GM18511 (cell line): ENCODE measurements around the gene DGKA.
"Not testable (repeated sequence)": the region's sequence is repeated elsewhere in the genome, so short reads cannot be mapped to it uniquely, and the experiment has no call there.

Source experiments
- ATAC-seq: cut with Tn5 transposase; IDR thresholded peaks from one replicate; pipeline ENCODE4 v1.9.1; 2021; ENCODE audit warnings: mild to moderate bottlenecking, moderate library complexity; ENCODE audit not compliant: unreplicated experiment

The DGKA gene

GRCh38 chr12:55930771-55931316, at the start of gene DGKA:
TSS of gene DGKA (plus strand) at chr12:55931162. CDS start at chr12:55936504, 5,342 bp downstream.
- peak; percentile 14 for ATAC-seq

GRCh38 chr12:55885113-55885512, 45.8 kb upstream of the DGKA start:
- no peak for ATAC-seq

GRCh38 chr12:55891310-55891709, 39.7 kb upstream of the DGKA start:
- ATAC-seq = no peak

GRCh38 chr12:55893723-55894122, 37.2 kb upstream of the DGKA start:
- no peak for ATAC-seq

GRCh38 chr12:55899082-55899481, 31.9 kb upstream of the DGKA start:
- ATAC-seq = no peak

- no peak for ATAC-seq
These were observed 29.0 kb upstream of the DGKA start for GRCh38 chr12:55901881-55902490.

GRCh38 chr12:55906056-55906455, 24.9 kb upstream of the DGKA start:
- no peak for ATAC-seq

GRCh38 chr12:55908726-55909512, 22.0 kb upstream of the DGKA start:
- no peak for ATAC-seq

- ATAC-seq = no peak
These were observed 21.5 kb upstream of the DGKA start for GRCh38 chr12:55909513-55909884.

- no peak for ATAC-seq
These were observed 18.1 kb upstream of the DGKA start for GRCh38 chr12:55912908-55913307.

GRCh38 chr12:55915482-55915859, 15.5 kb upstream of the DGKA start:
- ATAC-seq = no peak

GRCh38 chr12:55919032-55919431, 11.9 kb upstream of the DGKA start:
- ATAC-seq = not testable (repeated sequence)

- no peak for ATAC-seq
These were observed 8.8 kb upstream of the DGKA start for GRCh38 chr12:55922126-55922525.

GRCh38 chr12:55923648-55924047, 7.3 kb upstream of the DGKA start:
- ATAC-seq = not testable (repeated sequence)

GRCh38 chr12:55925371-55925770, 5.6 kb upstream of the DGKA start:
- no peak for ATAC-seq

- peak; percentile 8 for ATAC-seq
These were observed 4.9 kb upstream of the DGKA start for GRCh38 chr12:55925870-55926737.

GRCh38 chr12:55926738-55927587, 4.0 kb upstream of the DGKA start:
- peak; percentile 50 for ATAC-seq

- peak; percentile 42 for ATAC-seq
These were observed 3.1 kb upstream of the DGKA start, which contains the start of gene PYM1 for GRCh38 chr12:55927588-55928502. TSS of gene PYM1 (minus strand) at chr12:55927894. CDS start at chr12:55927761, 133 bp downstream.

GRCh38 chr12:55929306-55929791, 1.6 kb upstream of the DGKA start:
- peak; percentile 37 for ATAC-seq
